Uterus (tissue), 2 donors: ENCODE measurements around the gene KCNK10.

Experiments used
- CTCF ChIP-seq, 4 experiments: fragments of 200-600 bp in 2 of 4; fragments of 450-650 bp in 2 of 4; sonication (generic) in 2 of 4; IDR thresholded peaks; one replicate each; pipeline ENCODE4 v1.5.1; 2016 to 2019; ENCODE audit warnings: antibody characterized with exemption in 4 of 4, mild to moderate bottlenecking in 2 of 4, moderate library complexity in 1 of 4
- POLR2A ChIP-seq, 2 donors: fragments of 450-650 bp; IDR thresholded peaks; one replicate each; pipeline ENCODE4 v1.6.1; 2016; ENCODE audit warnings: antibody characterized with exemption in 2 of 2, mild to moderate bottlenecking in 1 of 2, moderate library complexity in 1 of 2

- TF ChIP-seq CTCF (IDR thresholded peaks at IDR 0.05) (no peak), POLR2A (IDR thresholded peaks at IDR 0.05) (no peak)
Measured at GRCh38 chr14:88198446-88198845, 124.6 kb downstream of the KCNK10 start.
